ENCODE data around the gene KIAA1217. TPM values are rescaled to one million over a fixed set of nuclear protein-coding genes. Genes with fewer than 3 reads are reported as not detected.
A peak's percentile ranks its signal among the peaks of the same experiment; 100 is the strongest.

Gene KIAA1217
- total RNA-seq, 1 experiment from 2014 or later: 48.3 TPM

DNA sequence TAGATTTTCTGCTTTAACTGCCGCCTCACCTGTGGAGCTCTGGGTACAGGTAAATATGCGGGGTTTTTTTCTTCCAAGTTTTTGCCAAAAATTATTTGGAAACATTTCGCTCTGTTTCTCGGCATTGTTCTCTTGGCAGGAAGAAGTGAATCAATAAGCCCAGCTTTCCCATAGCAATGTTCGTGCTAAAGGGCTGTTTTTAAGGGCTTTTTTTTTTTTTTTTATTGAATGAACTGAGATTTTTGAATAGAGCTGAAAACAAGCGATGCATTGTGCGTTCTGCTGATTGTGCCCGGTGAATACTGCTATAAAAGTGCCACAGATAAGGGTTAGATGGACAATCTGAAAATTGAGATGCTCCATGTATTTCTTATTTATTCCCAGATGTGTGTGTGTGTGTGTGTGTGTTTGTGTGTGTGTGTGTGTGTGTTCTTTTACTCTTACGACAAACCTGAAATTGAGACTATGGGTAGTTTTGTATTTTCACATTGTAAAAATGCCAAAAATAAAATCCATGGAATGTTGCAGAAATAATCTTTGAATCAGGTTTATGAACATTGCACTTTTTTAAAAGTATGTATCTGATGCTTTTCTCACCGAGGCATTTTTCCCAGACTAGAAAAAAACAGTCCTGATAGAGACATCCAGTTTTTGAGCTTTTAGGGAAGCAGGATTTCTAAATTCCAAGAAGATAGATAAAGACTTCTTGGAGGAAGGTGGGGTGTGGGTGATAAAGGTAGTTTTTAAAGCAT is 30.5 kb downstream of the KIAA1217 start:
- peak overlapping the region; percentile 63 for H3K4me3 Mint-ChIP-seq (ENCODE audit: unreplicated experiment)
- ChIA-PET CTCF (interaction anchor here (0.6 to 2.2 kb wide), 15 partner anchors 9 to 892 kb away, joined by 3 to 11 read pairs (median 3); no protein-coding TSS in a partner anchor), POLR2A (interaction anchor here (0.6 to 3.0 kb wide), 24 partner anchors 8 to 671 kb away, joined by 3 to 35 read pairs (median 4); no protein-coding TSS in a partner anchor)
- DNase-seq (ENCODE audit: unreplicated experiment): no peak
- BruUV-seq (replicated peaks): no TSS peak
- H3K27ac Mint-ChIP-seq (ENCODE audit: low read depth, unreplicated experiment): peak overlapping the region; percentile 35
- H3K27me3 Mint-ChIP-seq (ENCODE audit: insufficient read depth, unreplicated experiment): peaks cover 13% of the 10 kb centered on the region
- intact Hi-C loops (cut with micrococcal nuclease): loop anchor here (10.0 kb wide), 1 partner anchor 275 kb away; no protein-coding TSS in a partner anchor
- H3K9me3 Mint-ChIP-seq (ENCODE audit: unreplicated experiment): no peaks in the 10 kb centered on the region
- H3K4me1 Mint-ChIP-seq (ENCODE audit: insufficient read depth, unreplicated experiment): peaks cover 19% of the 10 kb centered on the region
- no peaks in the 10 kb centered on the region for H3K36me3 Mint-ChIP-seq (ENCODE audit: insufficient read depth, unreplicated experiment)
- no peak for TF ChIP-seq CTCF (IDR thresholded peaks at IDR 0.05; ENCODE audit: unreplicated experiment)

- Mint-ChIP-seq H3K27ac (ENCODE audit: low read depth, unreplicated experiment) (no peak overlapping the region), H3K4me1 (ENCODE audit: insufficient read depth, unreplicated experiment) (peaks cover 19% of the 10 kb centered on the region), H3K27me3 (ENCODE audit: insufficient read depth, unreplicated experiment) (peaks cover 13% of the 10 kb centered on the region), H3K36me3 (ENCODE audit: insufficient read depth, unreplicated experiment) (no peaks in the 10 kb centered on the region), H3K4me3 (ENCODE audit: unreplicated experiment) (peak overlapping the region; percentile 63), H3K9me3 (ENCODE audit: unreplicated experiment) (no peaks in the 10 kb centered on the region)
- DNase-seq (ENCODE audit: unreplicated experiment): peak; percentile 36
- ChIA-PET CTCF (interaction anchor here (0.6 to 2.2 kb wide), 5 partner anchors 9 to 143 kb away, joined by 3 to 11 read pairs (median 6); no protein-coding TSS in a partner anchor), POLR2A (interaction anchor here (0.6 to 3.0 kb wide), 14 partner anchors 9 to 285 kb away, joined by 3 to 35 read pairs (median 4); no protein-coding TSS in a partner anchor)
- no TSS peak for BruUV-seq (replicated peaks)
- TF ChIP-seq CTCF (IDR thresholded peaks at IDR 0.05; ENCODE audit: unreplicated experiment): no peak
- intact Hi-C loops (cut with micrococcal nuclease): loop anchor here (10.0 kb wide), 1 partner anchor 275 kb away; no protein-coding TSS in a partner anchor
Measured at GRCh38 chr10:24240041-24240751, 31.3 kb downstream of the KIAA1217 start.

GRCh38 chr10:24241536-24242040 is 32.6 kb downstream of the KIAA1217 start:
- POLR2A ChIA-PET: no interaction called here
- no TSS peak for BruUV-seq (replicated peaks)
- CTCF ChIA-PET: interaction anchor here (0.6 kb wide), 1 partner anchor 33 kb away, joined by 4 read pairs; no protein-coding TSS in a partner anchor
- Mint-ChIP-seq H3K4me3 (ENCODE audit: unreplicated experiment) (no peak overlapping the region), H3K27ac (ENCODE audit: low read depth, unreplicated experiment) (no peak overlapping the region), H3K9me3 (ENCODE audit: unreplicated experiment) (no peaks in the 10 kb centered on the region), H3K27me3 (ENCODE audit: insufficient read depth, unreplicated experiment) (peaks cover 13% of the 10 kb centered on the region), H3K36me3 (ENCODE audit: insufficient read depth, unreplicated experiment) (no peaks in the 10 kb centered on the region), H3K4me1 (ENCODE audit: insufficient read depth, unreplicated experiment) (peaks cover 19% of the 10 kb centered on the region)
- no peak for TF ChIP-seq CTCF (IDR thresholded peaks at IDR 0.05; ENCODE audit: unreplicated experiment)
- DNase-seq (ENCODE audit: unreplicated experiment): no peak
- intact Hi-C loops (cut with micrococcal nuclease): loop anchor here (10.0 kb wide), 1 partner anchor 273 kb away; no protein-coding TSS in a partner anchor
